ENCODE data around the gene BCL2L12.

DNA sequence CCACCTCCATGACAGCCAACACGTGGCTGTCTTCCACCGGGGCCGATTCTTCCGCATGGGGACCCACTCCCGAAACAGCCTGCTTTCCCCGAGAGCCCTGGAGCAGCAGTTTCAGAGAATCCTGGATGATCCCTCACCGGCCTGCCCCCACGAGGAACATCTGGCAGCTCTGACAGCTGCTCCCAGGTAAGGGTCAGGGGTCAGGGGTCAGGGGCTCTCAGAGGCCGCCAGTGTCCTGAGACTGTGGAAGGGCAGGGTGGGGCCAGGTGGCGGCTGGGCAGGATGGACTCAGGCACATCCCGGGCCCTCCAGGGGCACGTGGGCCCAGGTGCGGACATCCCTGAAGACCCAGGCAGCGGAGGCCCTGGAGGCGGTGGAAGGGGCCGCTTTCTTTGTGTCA lies 40.2 kb downstream of the BCL2L12 start:
- TF ChIP-seq, protein P1, sequence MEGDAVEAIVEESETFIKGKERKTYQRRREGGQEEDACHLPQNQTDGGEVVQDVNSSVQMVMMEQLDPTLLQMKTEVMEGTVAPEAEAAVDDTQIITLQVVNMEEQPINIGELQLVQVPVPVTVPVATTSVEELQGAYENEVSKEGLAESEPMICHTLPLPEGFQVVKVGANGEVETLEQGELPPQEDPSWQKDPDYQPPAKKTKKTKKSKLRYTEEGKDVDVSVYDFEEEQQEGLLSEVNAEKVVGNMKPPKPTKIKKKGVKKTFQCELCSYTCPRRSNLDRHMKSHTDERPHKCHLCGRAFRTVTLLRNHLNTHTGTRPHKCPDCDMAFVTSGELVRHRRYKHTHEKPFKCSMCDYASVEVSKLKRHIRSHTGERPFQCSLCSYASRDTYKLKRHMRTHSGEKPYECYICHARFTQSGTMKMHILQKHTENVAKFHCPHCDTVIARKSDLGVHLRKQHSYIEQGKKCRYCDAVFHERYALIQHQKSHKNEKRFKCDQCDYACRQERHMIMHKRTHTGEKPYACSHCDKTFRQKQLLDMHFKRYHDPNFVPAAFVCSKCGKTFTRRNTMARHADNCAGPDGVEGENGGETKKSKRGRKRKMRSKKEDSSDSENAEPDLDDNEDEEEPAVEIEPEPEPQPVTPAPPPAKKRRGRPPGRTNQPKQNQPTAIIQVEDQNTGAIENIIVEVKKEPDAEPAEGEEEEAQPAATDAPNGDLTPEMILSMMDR (IDR thresholded peaks at IDR 0.05) = no peak
- TF ChIP-seq POLR2A (IDR thresholded peaks at IDR 0.05) = no peak

Measured in adrenal gland (tissue), 5 donors.